ENCODE data around the gene UNC45B. TPM values are rescaled to one million over a fixed set of nuclear protein-coding genes. Genes with fewer than 3 reads are reported as not detected.
"Not testable (repeated sequence)": the region's sequence is repeated elsewhere in the genome, so short reads cannot be mapped to it uniquely, and the experiment has no call there.

Gene UNC45B
- total RNA-seq, 1 experiment from 2014 or later, result not detected

DNA sequence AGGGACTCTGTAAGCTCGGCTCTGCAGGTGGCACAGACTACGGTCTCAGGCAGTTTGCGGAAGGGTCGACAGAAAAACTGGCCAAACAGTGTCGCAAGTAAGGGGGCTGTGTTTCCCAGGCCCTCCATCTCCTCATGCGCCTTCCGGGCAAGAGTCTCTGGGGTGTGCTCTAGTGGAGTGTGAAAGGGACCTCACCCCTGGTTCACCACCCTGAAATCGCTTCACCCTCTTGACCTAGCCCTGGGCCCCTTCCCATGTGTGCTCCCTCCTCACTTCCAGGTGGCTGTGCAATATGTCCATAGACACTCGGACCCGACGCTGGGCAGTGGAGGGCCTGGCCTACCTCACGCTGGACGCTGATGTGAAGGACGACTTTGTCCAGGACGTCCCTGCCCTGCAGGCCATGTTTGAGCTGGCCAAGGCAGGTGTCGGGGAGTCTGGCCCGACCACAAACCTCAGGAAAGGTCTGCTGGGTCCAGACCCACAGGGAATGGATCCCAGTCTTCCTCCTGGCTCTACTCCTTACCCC is 22.3 kb downstream of the UNC45B start:
- no peak for DNase-seq (ENCODE audit: low read depth)

DNA sequence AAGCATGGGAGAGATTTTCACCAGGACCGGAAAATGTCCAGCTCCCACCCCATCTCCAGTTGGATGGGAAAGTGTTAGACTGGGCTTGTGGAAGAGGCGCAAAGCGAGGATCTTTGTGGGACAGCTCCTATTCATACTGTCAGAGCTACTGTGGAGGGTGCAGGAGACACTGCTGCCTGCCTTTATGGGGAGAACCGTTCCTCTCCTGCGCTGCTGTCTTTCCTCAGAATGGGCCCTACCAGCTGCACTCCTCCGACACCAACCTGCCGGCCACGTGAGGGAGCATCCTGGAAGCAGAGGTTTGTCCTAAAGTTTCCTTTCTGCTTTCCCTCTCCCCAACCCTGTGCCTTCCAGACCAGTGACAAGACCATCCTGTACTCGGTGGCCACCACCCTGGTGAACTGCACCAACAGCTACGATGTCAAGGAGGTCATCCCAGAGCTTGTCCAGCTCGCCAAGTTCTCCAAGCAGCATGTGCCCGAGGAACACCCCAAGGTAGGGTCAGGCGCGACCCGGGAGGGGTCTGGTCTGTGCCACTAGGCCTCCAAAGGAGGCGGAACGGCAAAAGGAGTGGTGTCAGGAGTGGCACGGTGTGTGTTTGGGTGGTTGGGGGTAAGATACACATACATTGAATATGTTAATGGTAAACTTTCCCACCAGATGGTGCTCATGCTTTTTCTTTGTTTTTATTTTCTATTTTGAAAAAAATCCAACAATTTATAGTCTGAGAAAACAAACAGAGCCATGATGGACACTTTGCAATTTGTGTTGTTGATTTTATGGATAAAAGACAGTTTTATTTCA is 23.6 kb downstream of the UNC45B start:
- peak; percentile 49 for DNase-seq (ENCODE audit: low read depth)

DNA sequence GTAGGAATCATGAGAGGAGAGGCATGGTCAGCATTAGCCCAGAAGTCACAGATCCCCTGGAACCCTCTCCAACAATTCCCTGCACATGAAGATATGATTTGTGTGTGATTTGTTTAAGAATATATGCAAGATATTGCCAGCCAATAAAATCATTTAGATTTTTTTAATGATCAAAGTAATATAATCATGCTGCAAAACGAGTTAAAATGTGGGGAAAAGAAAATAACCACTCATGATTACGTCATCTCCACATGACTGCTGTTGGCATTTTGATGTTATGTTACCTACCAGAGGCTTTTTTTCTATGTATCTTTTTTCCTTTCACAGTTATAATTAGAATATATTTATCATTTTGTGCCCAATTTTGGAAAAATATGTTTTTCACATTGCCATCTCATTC is 24.2 kb downstream of the UNC45B start:
- peak; percentile 37 for DNase-seq (ENCODE audit: low read depth)

- not testable (repeated sequence) for DNase-seq (ENCODE audit: low read depth)
Observed at GRCh38 chr17:35172321-35172720, 24.7 kb downstream of the UNC45B start.

GRCh38 chr17:35174835-35175334 is 27.3 kb downstream of the UNC45B start:
- no peak for DNase-seq (ENCODE audit: low read depth)

DNA sequence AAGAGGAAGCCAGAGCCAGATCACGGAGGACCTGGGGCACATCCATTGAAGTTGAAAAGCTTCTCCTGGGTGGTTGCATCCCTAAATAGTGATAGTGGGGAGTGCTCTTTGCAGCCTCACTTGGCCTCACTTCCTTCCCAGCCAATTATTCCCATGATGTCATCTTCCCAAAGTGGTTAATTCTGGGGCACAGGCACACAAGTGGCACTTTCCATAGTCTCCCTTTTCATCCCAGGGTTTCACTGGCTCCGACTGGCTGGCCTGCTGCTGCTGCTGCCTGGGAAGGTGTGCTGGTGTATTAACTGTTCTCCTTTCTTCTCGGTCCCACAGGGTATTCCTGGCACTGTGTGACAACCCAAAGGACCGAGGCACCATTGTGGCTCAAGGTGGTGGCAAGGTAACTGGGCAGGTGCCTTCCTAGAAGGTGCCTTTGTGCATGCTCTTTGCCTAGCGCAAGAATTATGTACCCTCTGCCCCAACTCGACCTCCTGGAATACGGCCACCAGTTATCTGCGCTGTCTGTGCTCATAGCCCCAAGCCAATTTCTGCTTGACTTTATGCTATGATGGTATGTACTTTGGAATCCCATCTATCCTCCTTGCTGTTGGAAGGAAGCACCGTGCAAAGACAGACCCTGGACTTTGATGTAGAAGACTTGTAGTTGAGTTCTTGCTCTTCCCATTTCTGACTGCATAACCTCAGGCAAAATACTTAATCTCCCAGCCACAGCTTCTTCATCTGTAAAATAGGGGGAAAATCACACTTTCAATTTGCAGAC is 28.2 kb downstream of the UNC45B start:
- no peak for DNase-seq (ENCODE audit: low read depth)

GRCh38 chr17:35176897-35177296 is 29.3 kb downstream of the UNC45B start:
- DNase-seq (ENCODE audit: low read depth), result no peak

DNA sequence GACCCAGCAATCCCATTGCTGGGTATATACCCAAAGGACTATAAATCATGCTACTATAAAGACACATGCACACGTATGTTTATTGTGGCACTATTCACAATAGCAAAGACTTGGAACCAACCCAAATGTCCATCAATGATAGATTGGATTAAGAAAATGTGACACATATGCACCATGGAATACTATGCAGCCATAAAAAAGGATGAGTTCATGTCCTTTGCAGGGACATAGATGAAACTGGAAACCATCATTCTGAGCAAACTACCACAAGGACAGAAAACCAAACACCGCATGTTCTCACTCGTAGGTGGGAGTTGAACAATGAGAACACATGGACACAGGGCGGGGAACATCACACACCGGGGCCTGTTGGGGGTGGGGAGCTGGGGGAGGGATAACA is 31.8 kb downstream of the UNC45B start:
- not testable (repeated sequence) for DNase-seq (ENCODE audit: low read depth)

GRCh38 chr17:35183332-35183731 is 35.7 kb downstream of the UNC45B start:
- DNase-seq (ENCODE audit: low read depth), result no peak

DNA sequence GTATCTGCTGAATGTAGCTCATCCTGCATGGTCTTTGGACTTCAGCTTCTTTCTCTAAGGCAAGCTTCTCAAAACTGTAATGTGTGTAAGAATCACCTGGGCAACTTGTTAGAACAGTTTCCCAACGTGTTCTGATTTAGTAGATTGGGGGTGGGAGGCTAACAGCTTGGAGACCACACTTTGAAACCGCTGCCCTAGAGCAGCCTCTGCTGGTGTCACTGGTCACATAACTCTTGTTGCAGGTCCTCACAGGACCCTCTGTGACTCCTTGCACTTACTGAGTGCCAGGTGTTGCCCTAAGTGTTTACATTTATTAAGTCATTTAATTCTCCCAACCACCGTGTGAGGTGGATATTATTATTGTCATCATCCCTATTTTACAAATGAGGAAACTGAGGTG is 36.7 kb downstream of the UNC45B start:
- no peak for DNase-seq (ENCODE audit: low read depth)

GRCh38 chr17:35185849-35186248 is 38.2 kb downstream of the UNC45B start:
- DNase-seq (ENCODE audit: low read depth), result no peak

DNA sequence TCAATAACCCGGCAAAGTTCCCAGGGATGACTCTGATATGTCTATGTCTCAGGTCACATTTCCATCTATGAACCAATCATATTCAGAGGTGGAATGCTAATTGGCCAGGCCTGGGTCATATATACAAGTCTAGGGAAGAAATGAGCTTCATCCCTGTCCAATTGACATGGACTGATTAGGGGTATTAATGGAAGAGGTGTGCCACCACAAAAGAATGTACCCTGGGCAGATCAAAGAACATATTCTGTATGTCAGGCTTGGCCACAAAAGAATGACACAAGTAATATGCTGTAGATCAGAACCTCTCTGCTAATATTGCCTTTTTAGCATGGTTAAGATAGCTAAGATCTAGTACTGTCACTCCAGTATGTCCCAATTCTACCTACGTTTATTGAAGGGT is 39.9 kb downstream of the UNC45B start:
- no peak for DNase-seq (ENCODE audit: low read depth)

GRCh38 chr17:35188111-35188510 is 40.5 kb downstream of the UNC45B start:
- DNase-seq (ENCODE audit: low read depth), result no peak

- peak; percentile 32 for DNase-seq (ENCODE audit: low read depth)
Observed at GRCh38 chr17:35189291-35189690, 41.7 kb downstream of the UNC45B start.

GRCh38 chr17:35191001-35191695 is 43.5 kb downstream of the UNC45B start:
- no peak for DNase-seq (ENCODE audit: low read depth)

DNA sequence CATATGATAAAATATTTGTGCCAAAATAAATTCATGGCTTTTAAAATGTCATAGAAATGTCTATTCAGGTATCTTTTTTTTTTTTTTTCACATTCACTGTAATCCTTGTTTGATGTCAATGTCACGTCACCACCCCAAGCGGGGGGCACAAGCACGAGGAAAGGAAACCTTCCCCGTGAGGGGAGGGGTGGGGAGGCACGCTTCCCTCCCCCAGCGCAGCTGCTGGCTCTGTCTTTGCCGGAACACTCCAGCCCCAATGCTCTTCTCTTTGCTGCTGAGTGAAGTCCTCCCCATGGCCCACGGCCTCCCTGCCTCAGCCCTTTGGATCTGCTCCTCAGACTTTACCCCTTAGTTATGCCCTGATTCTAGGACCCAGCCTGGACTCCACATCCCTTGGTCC is 45.1 kb downstream of the UNC45B start:
- no peak for DNase-seq (ENCODE audit: low read depth)

DNA sequence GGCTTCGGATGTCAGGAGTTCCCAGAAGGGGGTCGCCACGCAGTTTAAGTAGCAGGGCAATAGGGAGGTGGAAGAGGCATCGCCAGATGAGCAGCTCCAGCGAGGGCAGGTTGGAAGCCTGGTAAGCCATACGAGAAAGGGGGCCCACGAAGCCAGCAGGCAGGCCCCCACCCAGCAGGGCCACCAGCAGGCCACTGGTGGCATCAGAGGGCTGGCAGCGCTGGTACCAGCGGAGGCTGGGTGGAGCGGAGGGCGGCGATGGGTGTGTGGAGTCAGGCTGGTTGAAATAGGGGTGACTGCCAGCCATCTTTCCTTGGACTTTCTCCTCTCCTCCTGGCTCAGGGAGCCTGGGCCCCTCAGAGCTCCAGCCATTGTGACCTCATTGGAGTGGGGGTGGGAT is 46.4 kb downstream of the UNC45B start, which contains the start of gene SLC35G3:
Gene SLC35G3, minus strand, starts transcription at position 393 of the 400 bp plus-strand sequence. Its CDS starts 86 bp downstream, at position 307.
- not testable (repeated sequence) for DNase-seq (ENCODE audit: low read depth)

GRCh38 chr17:35195062-35195461 is 47.4 kb downstream of the UNC45B start:
- not testable (repeated sequence) for DNase-seq (ENCODE audit: low read depth)

DNA sequence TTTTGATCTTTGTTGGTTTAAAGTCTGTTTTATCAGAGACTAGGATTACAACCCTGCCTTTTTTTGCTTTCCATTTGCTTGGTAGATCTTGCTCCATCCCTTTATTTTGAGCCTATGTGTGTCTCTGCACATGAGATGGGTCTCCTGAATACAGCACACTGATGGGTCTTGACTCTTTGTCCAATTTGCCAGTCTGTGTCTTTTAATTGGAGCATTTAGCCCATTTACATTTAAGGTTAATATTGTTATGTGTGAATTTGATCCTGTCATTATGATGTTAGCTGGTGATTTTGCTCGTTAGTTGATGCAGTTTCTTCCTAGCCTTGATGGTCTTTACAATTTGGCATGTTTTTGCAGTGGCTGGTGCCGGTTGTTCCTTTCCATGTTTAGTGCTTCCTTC is 55.0 kb downstream of the UNC45B start:
- DNase-seq (ENCODE audit: low read depth), result not testable (repeated sequence)

DNA sequence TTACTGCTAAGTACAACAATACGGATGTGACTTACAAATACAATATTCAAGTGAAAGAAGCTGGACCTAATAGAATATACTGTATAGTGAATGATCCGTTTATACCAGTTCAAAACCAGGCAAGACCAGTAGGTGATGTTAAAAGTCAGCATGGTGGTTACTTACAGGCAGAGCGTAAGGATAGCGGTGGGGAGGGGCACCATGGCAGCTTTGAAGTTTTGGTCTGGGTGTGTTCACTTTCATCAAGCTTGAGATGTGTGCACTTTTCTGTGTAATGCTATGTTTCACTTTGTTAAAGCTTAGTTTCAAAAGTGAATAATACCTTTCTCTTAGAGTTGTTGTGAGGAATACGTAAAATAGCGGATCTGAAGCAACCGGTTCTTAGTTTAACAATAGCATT is 63.1 kb downstream of the UNC45B start:
- no peak for DNase-seq (ENCODE audit: low read depth)

DNA sequence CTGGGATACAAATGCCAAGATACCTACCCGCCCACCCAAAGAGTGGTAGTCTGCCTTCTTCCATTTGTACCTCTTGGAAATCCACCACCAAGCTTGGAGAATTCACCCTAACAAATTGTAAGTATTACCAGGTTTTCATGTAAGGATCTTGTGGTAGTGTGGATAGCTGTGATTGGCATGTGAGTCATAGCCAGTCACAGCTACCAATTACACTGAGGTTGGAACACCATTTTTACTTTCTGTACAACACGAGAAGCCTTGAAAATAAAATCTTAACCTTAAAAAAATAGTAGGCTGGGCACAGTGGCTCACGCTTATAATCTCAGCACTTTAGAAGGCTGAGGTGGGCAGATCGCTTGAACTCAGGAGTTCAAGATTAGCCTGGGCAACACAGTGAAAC is 65.1 kb downstream of the UNC45B start:
- peak; percentile 34 for DNase-seq (ENCODE audit: low read depth)
